Adrenal gland (tissue), 12 donors: ENCODE data around the gene TMEM61. TPM values are rescaled to one million over a fixed set of nuclear protein-coding genes. Genes with fewer than 3 reads are reported as not detected.

Experiments used
- DNase-seq, 7 donors: peaks; one replicate each; pipeline ENCODE4 v3.0.0-alpha.2; 2019 to 2020
- H3K27ac ChIP-seq, 5 donors: fragments of 200-600 bp; sonication (generic) in 4 of 5; 1 replicate in 3 of 5; 2 replicates in 2 of 5; pipeline versions ENCODE4 v1.5.1 to v1.8.0; 2016 to 2020; ENCODE audit warnings: mild to moderate bottlenecking in 1 of 5
- H3K27me3 ChIP-seq: fragments of 200-600 bp; 2 replicates; pipeline ENCODE4 v1.8.0; 2021
- H3K36me3 ChIP-seq, 2 donors: fragments of 200-600 bp; replicated peaks in 1 of 2; 1 replicate in 1 of 2; 2 replicates in 1 of 2; pipeline versions ENCODE4 v1.5.1 to v1.8.0; 2018 to 2022
- H3K4me1 ChIP-seq, 2 donors: fragments of 200-600 bp; replicated peaks in 1 of 2; 1 replicate in 1 of 2; 2 replicates in 1 of 2; pipeline versions ENCODE4 v1.5.1 to v1.8.0; 2018 to 2021
- H3K4me3 ChIP-seq, 4 donors: fragments of 200-600 bp; sonication (generic) in 3 of 4; one replicate each; pipeline ENCODE4 v1.5.1; 2016 to 2018
- H3K9me3 ChIP-seq, 3 donors: fragments of 200-600 bp; sonication (generic) in 1 of 3; replicated peaks in 1 of 3; 1 replicate in 2 of 3; 2 replicates in 1 of 3; pipeline versions ENCODE4 v1.5.1 to v1.8.0; 2016 to 2021
- CTCF ChIP-seq, 6 experiments: fragments of 450-650 bp in 4 of 6; fragments of 200-600 bp in 2 of 6; sonication (generic) in 1 of 6; IDR thresholded peaks; 1 replicate in 5 of 6; 2 replicates in 1 of 6; pipeline versions ENCODE4 v1.5.1 to v1.8.0; 2016 to 2021; ENCODE audit warnings: antibody characterized with exemption in 6 of 6, mild to moderate bottlenecking in 2 of 6, moderate library complexity in 1 of 6
- POLR2A ChIP-seq, 2 donors: fragments of 450-650 bp; IDR thresholded peaks; one replicate each; pipeline ENCODE4 v1.6.1; 2017; ENCODE audit warnings: antibody characterized with exemption in 2 of 2, mild to moderate bottlenecking in 2 of 2, moderate library complexity in 1 of 2
- WGBS, 4 donors: extraction: QIAGEN DNeasy Blood & Tissue Kit in 2 of 4; methylation state at CpG; one replicate each; pipeline versions ENCODE4 v1.1.5 to v1.1.7; 2013 to 2017; 5-methylcytosine and 5-hydroxymethylcytosine counted together
- intact Hi-C, 2 donors: fragments of 100-400 bp; cut with DNase I; formaldehyde crosslinking; loops; one replicate each; pipeline versions ENCODE4 v1.14.1 to v1.15.0; 2022 to 2023
- polyA plus RNA-seq, 3 donors: library from polyadenylated mRNA; stranded (reverse); fragments of 200-250 nt in 2 of 3; fragments of 350-450 nt in 1 of 3; fragmentation: Illumina TruSeq in 1 of 3; extraction: RNeasy Lipid Tissue Mini Kit (QIAGEN cat#74804) in 1 of 3; gene quantifications; one replicate each; pipeline ENCODE4 v1.2.3, GENCODE V29; 2013 to 2014
- total RNA-seq, 9 donors: library from RNA; depleted of rRNA in 4 of 9; stranded (reverse); fragments of >200 nt in 4 of 9; fragments of 120-200 nt in 1 of 9; fragmentation: NEBNext Ultra II Directional in 1 of 9; extraction: Animal tissue kit (Norgen Biotek cat#: 25700) in 1 of 9; gene quantifications; one replicate each; pipeline versions ENCODE4 v1.1.0 to v1.2.4, GENCODE V29; 2013 to 2023
- donor health status: healthy with polysubstance abuse.
- donor health status: Bipolar disorder and iron deficiency.
- donor health status: DM: yes; HTN: yes; CAD: no.
- donor health status: DM: no; HTN: no; CAD: no.
- donor health status: DM: no; HTN: no; CAD: no.
- donor health status: DM: yes; HTN: yes; CAD: no.

The TMEM61 gene
- total and polyA plus RNA-seq, 12 donors: 2.2 to 20.9 (median 7.3) TPM

DNA sequence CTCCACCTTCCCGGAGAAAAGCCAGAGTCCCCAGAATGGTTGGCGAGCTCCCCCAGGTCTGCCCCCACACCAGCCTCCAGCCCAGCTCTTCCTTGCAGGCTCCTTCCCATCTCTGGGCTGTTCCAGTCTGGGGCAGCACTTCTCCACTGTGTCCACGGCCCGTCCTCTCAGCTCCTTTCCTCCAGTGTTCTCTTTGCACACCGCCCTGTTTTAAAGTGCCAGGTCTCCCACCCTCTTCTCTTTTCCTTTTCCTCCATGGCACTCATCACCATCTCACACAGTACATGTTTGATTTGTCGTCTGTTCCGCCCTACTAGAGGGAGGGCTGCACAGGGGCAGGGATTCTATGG, 52.8 kb downstream of the TMEM61 start:
- 69 to 85% (median 77%) methylated on average over 7 of the region's 7 CpGs for WGBS, 4 donors
- Histone ChIP-seq H3K27me3 (peaks cover 29% of the 10 kb centered on the region), H3K27ac (no peak overlapping the region), H3K36me3 (no peaks in the 10 kb centered on the region), H3K4me3 (no peak overlapping the region), H3K9me3 (no peaks in the 10 kb centered on the region), H3K4me1 (no peaks in the 10 kb centered on the region)
- intact Hi-C loops: no loop called here
- no peak for TF ChIP-seq CTCF (IDR thresholded peaks at IDR 0.05)
- TF ChIP-seq POLR2A (IDR thresholded peaks at IDR 0.05): no peak
- DNase-seq: no peak

DNA sequence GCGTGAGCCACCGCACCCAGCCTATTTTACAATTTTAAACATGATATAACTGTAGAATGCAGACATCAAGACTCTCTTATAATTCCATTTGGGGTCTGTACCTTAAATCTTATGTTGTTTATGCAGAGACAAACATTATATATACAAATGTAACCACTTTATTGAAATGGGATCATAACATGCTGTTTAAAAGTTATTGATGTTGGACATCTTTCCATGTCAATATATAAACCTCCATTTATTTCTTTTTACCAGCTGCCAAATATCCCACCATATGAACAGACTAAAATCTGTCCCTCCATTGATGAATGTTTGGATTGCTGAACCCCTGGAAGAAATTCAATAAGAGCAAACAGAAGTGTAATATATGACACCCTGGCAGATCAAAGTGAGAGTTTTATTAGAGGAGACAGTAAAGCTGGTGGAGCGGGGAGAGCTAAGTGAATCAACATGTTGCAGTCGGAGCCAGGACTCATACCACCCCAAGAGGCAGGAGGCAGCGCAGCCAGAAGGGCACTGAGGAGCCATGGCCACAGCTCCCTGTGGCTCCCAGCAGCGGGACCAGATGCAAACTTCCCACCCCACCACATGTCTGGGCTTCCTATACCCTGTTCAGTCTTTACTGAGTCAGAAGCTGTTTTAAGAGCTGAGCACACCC, 54.2 kb downstream of the TMEM61 start:
- peaks cover 0 to 3% of the 10 kb centered on the region in 2 donors for H3K4me1 ChIP-seq
- H3K27me3 ChIP-seq: peaks cover 43% of the 10 kb centered on the region
- no peak for TF ChIP-seq POLR2A (IDR thresholded peaks at IDR 0.05)
- TF ChIP-seq CTCF (IDR thresholded peaks at IDR 0.05): no peak
- intact Hi-C loops: no loop called here
- H3K27ac ChIP-seq: no peak overlapping the region
- no peak for DNase-seq
- no peaks in the 10 kb centered on the region for H3K9me3 ChIP-seq
- 77 to 87% (median 86%) methylated on average over 6 of the region's 6 CpGs for WGBS, 4 donors
- H3K36me3 ChIP-seq: no peaks in the 10 kb centered on the region
- no peak overlapping the region for H3K4me3 ChIP-seq

DNA sequence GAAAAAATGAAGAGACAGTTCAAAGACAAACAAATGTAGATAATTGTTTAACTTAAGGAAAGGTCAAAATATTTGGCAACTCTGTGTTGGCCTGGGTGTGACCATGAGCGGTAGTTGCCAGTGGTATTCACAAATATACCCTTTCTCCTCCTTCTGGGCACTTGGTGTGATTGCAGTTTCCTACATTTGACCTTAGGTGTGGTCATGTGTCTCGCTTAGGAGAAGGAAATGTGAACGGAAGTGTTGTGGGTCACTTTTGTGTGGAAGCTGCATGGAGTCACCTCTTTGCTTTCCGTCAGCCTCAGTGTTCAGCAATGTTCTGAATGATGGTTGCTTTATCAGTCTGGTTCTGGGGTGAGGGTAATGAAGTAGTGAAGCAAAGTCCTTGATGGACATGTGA, 55.5 kb downstream of the TMEM61 start:
- H3K27ac ChIP-seq: no peak overlapping the region
- H3K36me3 ChIP-seq: no peaks in the 10 kb centered on the region
- peaks cover 55% of the 10 kb centered on the region for H3K27me3 ChIP-seq
- TF ChIP-seq POLR2A (IDR thresholded peaks at IDR 0.05) (no peak), CTCF (IDR thresholded peaks at IDR 0.05) (peak in 1 of 6 experiments; percentile 8)
- 53 to 65% (median 60%) methylated on average over 4 of the region's 4 CpGs for WGBS, 4 donors
- no peak for DNase-seq
- intact Hi-C loops: no loop called here
- H3K4me1 ChIP-seq: peaks cover 0 to 5% of the 10 kb centered on the region in 2 donors
- no peaks in the 10 kb centered on the region for H3K9me3 ChIP-seq
- no peak overlapping the region for H3K4me3 ChIP-seq

DNA sequence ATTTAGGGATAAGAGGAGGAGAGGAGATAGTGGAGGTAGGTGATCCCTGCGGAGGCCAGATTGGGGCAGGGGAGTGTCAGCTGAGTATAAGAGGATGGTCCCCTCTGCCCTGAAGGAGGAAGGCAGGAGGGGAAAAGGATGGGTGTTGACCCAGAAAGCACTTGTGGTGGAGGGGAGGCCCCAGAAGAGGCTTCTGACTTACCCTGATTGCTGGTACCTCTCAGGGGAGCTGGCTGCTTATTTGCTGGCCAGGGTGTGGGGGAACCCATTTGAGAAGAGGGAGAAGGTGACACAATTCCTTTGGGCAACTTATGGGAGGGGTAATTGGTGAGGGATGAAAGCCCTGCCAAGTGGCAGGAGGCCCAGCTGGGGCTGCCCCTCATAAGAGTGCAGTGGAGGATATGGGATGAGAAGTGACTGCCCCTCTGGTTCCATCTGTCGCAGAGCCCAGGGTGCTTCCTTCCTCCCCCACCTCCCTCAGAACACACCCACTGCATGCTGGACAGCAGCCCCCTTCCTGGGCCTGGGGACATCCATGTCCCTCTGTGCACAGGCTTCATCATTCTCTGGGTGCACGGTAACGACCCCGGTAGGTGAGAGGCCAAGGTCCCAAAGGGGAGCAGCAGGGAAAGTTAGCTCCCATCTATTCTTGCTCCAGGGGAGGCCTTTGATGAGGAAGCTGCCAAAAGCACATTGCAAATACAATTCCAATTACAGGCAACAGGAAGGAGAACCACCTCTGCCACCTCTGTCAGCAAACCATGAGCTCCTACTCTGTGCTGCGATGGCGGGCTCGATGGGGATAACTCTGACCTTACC, 57.5 kb downstream of the TMEM61 start:
- intact Hi-C loops: no loop called here
- no peak overlapping the region for H3K27ac ChIP-seq
- no peaks in the 10 kb centered on the region for H3K9me3 ChIP-seq
- peaks cover 55% of the 10 kb centered on the region for H3K27me3 ChIP-seq
- H3K36me3 ChIP-seq: no peaks in the 10 kb centered on the region
- 80 to 93% (median 87%) methylated on average over 5 to 8 of the region's 8 CpGs for whole genome bisulfite sequencing, 4 donors
- DNase-seq: no peak
- TF ChIP-seq POLR2A (IDR thresholded peaks at IDR 0.05) (no peak), CTCF (IDR thresholded peaks at IDR 0.05) (no peak)
- no peak overlapping the region for H3K4me3 ChIP-seq
- H3K4me1 ChIP-seq: peaks cover 0 to 5% of the 10 kb centered on the region in 2 donors
